ENCODE measurements around the gene TSPAN8.
"Not testable (repeated sequence)": the region's sequence is repeated elsewhere in the genome, so short reads cannot be mapped to it uniquely, and the experiment has no call there.

The TSPAN8 gene

GRCh38 chr12:71164166-71164565, 6.4 kb upstream of the TSPAN8 start:
- DNase-seq, result no peak

GRCh38 chr12:71162832-71163763, 5.3 kb upstream of the TSPAN8 start:
- DNase-seq, result no peak

GRCh38 chr12:71161591-71161990, 3.8 kb upstream of the TSPAN8 start:
- DNase-seq, result no peak

- no peak for DNase-seq
Observed at GRCh38 chr12:71160585-71160984, 2.8 kb upstream of the TSPAN8 start.

- no peak for DNase-seq
Observed at GRCh38 chr12:71159878-71160277, 2.1 kb upstream of the TSPAN8 start.

- DNase-seq, result no peak
Observed at GRCh38 chr12:71159264-71159663, 1.5 kb upstream of the TSPAN8 start.

- DNase-seq, result no peak
Observed at GRCh38 chr12:71158361-71158882, 623 bp upstream of the TSPAN8 start.

- DNase-seq, result no peak
Observed at GRCh38 chr12:71155225-71155624, 2.6 kb downstream of the TSPAN8 start.

- no peak for DNase-seq
Observed at GRCh38 chr12:71152851-71153250, 4.9 kb downstream of the TSPAN8 start.

GRCh38 chr12:71150041-71150440, 7.8 kb downstream of the TSPAN8 start:
- not testable (repeated sequence) for DNase-seq

- DNase-seq, result no peak
Observed at GRCh38 chr12:71144682-71145081, 13.1 kb downstream of the TSPAN8 start.

- DNase-seq, result no peak
Observed at GRCh38 chr12:71142956-71143355, 14.8 kb downstream of the TSPAN8 start.

GRCh38 chr12:71142016-71142415, 15.8 kb downstream of the TSPAN8 start:
- DNase-seq, result no peak

- DNase-seq, result no peak
Observed at GRCh38 chr12:71141378-71141926, 16.3 kb downstream of the TSPAN8 start.

GRCh38 chr12:71139153-71139735, 18.6 kb downstream of the TSPAN8 start:
- DNase-seq, result no peak

GRCh38 chr12:71138011-71138410, 19.8 kb downstream of the TSPAN8 start:
- no peak for DNase-seq

GRCh38 chr12:71135812-71136176, 22.0 kb downstream of the TSPAN8 start:
- no peak for DNase-seq

- DNase-seq, result no peak
Observed at GRCh38 chr12:71135077-71135811, 22.6 kb downstream of the TSPAN8 start.

GRCh38 chr12:71134405-71134804, 23.4 kb downstream of the TSPAN8 start:
- no peak for DNase-seq

- no peak for DNase-seq
Observed at GRCh38 chr12:71130521-71131069, 27.2 kb downstream of the TSPAN8 start.

- no peak for DNase-seq
Observed at GRCh38 chr12:71129364-71129763, 28.4 kb downstream of the TSPAN8 start.

GRCh38 chr12:71128191-71128788, 29.5 kb downstream of the TSPAN8 start:
- DNase-seq, result peak; percentile 41

Data from kidney glomerular epithelial cell (primary cell).